GM12873 (cell line): Measurements from ENCODE around the gene CACNA1D.

ENCODE experiments used
- TF ChIP-seq, protein P1 (sequence below): IDR thresholded peaks from 2 replicates; pipeline ENCODE4 v1.5.1; 2012; ENCODE audit warnings: low read depth, mild to moderate bottlenecking, moderate library complexity, low read length, control low read depth; ENCODE audit not compliant: insufficient read depth; ENCODE audit errors: missing control alignments

CACNA1D gene

DNA sequence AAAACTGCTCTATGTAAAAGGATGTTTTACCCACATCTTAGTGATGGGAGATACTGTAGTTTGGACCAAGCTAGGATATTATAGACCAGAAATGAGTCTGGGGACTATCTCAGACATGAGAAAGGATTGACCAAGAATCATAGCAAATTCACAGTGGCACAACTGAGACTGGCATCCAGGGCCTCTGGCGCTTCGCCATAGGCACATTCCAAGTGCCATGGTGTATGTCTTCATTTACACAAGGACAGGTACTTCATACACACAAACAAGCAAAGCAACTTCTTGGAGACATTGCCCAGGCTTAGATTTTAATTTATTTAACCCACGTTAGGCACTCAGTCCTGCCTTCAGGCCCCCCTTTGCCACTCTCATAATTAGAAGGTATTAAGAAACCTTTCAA is 28.9 kb downstream of the CACNA1D start:
- TF ChIP-seq, protein P1, sequence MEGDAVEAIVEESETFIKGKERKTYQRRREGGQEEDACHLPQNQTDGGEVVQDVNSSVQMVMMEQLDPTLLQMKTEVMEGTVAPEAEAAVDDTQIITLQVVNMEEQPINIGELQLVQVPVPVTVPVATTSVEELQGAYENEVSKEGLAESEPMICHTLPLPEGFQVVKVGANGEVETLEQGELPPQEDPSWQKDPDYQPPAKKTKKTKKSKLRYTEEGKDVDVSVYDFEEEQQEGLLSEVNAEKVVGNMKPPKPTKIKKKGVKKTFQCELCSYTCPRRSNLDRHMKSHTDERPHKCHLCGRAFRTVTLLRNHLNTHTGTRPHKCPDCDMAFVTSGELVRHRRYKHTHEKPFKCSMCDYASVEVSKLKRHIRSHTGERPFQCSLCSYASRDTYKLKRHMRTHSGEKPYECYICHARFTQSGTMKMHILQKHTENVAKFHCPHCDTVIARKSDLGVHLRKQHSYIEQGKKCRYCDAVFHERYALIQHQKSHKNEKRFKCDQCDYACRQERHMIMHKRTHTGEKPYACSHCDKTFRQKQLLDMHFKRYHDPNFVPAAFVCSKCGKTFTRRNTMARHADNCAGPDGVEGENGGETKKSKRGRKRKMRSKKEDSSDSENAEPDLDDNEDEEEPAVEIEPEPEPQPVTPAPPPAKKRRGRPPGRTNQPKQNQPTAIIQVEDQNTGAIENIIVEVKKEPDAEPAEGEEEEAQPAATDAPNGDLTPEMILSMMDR = no peak

DNA sequence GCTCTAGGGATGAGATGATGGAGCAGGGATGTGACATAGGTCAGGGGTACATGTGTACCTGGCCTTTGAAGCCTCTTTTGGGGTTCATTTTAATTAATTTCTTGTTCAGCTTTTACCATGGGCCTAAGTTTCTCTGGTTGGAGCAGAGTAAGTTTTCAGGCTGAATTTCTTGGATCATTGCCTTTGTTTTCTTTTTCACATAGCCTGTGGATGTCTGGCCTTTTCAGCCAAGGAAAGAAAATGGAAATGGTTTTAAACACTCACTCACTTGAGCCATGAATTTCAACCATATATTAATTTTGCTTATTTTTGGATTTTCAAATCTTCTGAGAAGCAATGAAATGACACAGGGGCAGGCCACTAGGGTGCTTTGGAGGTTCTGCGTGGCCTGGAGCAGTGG is 30.2 kb downstream of the CACNA1D start:
- TF ChIP-seq, protein P1 = no peak

DNA sequence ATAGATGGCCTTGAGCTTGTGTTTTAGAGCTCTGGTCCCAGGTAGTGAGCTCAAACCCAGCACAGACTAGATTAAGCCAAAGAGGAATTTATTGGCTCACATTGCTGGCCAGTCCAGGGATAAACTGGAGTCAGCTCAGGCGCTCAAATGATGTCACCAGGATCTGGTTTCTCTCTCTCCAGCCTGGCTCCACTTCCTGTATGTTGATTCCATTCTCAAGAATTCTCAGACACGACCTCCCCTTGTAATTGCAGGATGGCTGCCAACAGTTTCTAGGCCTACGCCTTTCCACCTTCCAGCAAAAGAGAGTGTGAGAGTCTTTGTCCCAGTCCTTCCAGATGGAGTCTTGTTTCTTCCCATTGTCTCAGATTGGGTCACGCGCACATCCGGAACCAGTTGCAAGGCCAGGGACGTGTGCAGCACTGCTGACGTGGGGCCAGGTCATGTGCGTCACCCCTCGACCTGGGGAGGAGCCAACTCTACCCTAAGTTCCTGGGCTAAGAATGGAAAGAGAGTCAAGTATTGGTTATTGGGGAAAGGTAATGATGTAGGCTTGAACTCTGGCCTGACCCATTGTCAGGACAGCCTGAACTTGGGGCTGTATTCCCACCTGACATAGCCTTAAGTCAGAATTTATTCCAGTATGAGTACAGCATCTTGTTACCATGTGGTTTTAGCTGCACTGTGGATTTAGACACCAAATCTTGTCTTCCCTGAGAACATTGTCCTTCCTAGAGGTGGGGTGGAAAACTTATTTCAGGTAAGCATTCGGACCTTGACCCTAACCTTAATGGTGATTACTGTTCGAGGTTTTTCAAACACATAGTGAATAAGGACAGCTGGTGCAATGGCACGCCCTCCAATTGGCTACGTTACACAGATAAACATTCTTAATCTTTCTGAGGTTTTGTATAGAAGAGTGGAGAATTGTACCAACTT is 31.6 kb downstream of the CACNA1D start:
- TF ChIP-seq, protein P1 = no peak

DNA sequence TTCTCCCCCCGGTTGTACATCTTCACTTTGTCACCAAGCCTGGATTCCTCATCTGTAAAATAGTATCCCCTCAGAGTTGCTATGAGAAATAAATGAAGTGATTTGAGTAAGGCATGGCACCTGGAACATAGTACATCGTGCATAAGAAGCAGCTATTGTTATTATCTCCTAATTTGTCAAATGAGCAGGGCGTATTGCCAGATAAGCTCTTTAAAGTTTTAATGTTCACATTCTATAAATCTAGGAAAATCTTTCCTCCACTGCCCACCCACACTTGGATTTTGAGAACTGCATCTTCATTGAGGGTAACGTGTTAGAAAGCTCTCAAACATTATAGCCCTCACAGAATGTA is 32.3 kb downstream of the CACNA1D start:
- TF ChIP-seq, protein P1 = no peak

DNA sequence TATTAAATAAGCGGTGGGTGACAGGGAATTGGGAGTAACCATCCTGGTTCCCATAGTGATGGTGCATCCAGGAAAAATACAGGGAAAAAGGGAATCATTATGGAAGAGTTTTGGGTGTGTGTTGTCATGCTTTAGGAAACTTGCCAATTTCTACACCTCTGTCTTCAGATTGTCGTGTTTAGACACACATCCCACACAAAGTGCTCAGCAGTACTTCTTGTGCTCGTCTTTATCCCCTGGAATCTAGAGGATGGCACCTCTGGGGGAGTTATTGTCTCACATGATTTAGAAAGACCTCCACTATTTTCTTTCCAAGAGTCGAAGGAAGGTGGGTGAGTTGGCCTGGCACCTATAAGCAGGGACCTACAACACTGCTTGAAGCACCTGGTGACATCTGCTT is 35.8 kb downstream of the CACNA1D start:
- TF ChIP-seq, protein P1 = no peak

DNA sequence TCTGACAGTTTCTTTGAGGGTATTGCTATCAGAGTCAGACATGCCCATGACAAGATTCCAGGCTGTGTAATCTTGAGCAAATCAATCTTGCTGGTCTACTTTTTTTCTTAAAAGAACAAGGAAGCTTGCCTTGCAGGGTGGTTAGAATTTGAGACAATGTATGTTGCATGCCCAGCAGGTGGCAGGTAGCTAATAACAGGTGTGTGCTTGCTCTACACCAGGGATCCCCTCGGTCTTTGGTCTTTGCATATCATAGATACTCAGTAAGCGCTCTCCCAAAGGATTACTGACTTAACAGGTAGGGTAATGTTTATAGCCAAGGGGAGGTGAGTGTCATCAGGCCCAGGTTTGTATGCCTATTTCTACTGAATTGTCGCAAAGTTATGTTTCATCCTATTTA is 37.3 kb downstream of the CACNA1D start:
- TF ChIP-seq, protein P1 = peak; percentile 29

DNA sequence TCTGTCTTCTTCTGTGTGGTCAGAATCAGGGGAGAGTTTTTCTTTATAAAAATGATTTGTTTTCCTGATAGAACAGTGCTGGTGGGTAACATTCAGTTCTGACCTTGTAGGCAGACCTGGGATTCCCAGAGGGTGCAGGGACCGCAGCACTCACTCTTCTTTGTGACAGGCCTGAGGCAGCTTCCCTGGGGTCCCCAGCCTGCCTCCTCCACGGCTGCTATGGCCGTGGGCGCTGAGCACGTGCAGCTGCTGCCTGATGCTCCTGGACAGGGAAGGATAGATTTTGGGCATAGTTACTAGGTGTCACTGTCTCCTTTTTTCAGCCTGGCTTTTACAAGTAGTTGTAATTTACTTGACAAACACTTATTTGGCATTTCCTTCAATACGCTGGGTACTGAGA is 39.1 kb downstream of the CACNA1D start:
- TF ChIP-seq, protein P1 = no peak
